Uterus (tissue), 4 donors: ENCODE results near the gene RNU6-8. TPM values are rescaled to one million over a fixed set of nuclear protein-coding genes. Genes with fewer than 3 reads are reported as not detected.

ENCODE experiments used
- DNase-seq, 2 donors: peaks; one replicate each; pipeline ENCODE4 v3.0.0-alpha.2; 2019 to 2020
- H3K27ac ChIP-seq, 2 donors: fragments of 200-600 bp; sonication (generic); 1 replicate in 1 of 2; 2 replicates in 1 of 2; pipeline ENCODE4 v1.5.1; 2016 to 2018
- H3K27me3 ChIP-seq, 2 donors: fragments of 200-600 bp; sonication (generic); one replicate each; pipeline ENCODE4 v1.5.1; 2018 to 2019; ENCODE audit warnings: control low read depth in 1 of 2
- H3K36me3 ChIP-seq, 2 donors: fragments of 200-600 bp; sonication (generic); one replicate each; pipeline ENCODE4 v1.5.1; 2019; ENCODE audit warnings: control low read depth in 1 of 2
- H3K4me1 ChIP-seq, 2 donors: fragments of 200-600 bp; sonication (generic); one replicate each; pipeline ENCODE4 v1.5.1; 2018 to 2019; ENCODE audit warnings: control low read depth in 1 of 2
- H3K4me3 ChIP-seq, 2 donors: fragments of 200-600 bp; sonication (generic); 1 replicate in 1 of 2; 2 replicates in 1 of 2; pipeline ENCODE4 v1.5.1; 2018 to 2019; ENCODE audit warnings: mild to moderate bottlenecking in 1 of 2
- H3K9me3 ChIP-seq, 2 donors: fragments of 200-600 bp; sonication (generic); one replicate each; pipeline ENCODE4 v1.5.1; 2019; ENCODE audit warnings: control low read depth in 1 of 2
- CTCF ChIP-seq, 4 experiments: fragments of 200-600 bp in 2 of 4; fragments of 450-650 bp in 2 of 4; sonication (generic) in 2 of 4; IDR thresholded peaks; one replicate each; pipeline ENCODE4 v1.5.1; 2016 to 2019; ENCODE audit warnings: antibody characterized with exemption in 4 of 4, mild to moderate bottlenecking in 2 of 4, moderate library complexity in 1 of 4
- POLR2A ChIP-seq, 2 donors: fragments of 450-650 bp; IDR thresholded peaks; one replicate each; pipeline ENCODE4 v1.6.1; 2016; ENCODE audit warnings: antibody characterized with exemption in 2 of 2, mild to moderate bottlenecking in 1 of 2, moderate library complexity in 1 of 2
- intact Hi-C: fragments of 100-400 bp; cut with DNase I; formaldehyde crosslinking; loops from one replicate; pipeline ENCODE4 v1.15.1; 2023; ENCODE audit warnings: low total_unique reads
- total RNA-seq, 4 donors: library from RNA; depleted of rRNA in 3 of 4; stranded (reverse); fragments of >200 nt in 3 of 4; gene quantifications; one replicate each; pipeline versions ENCODE4 v1.1.0 to v1.2.4, GENCODE V29; 2014 to 2023
- donor health status: DM: yes; HTN: yes; CAD: no.

Gene RNU6-8
- total RNA-seq, 4 donors from 2014 or later = not detected

- peak; percentile 41 to 70 for DNase-seq
- peak in 1 of 2 donors; percentile 11 for TF ChIP-seq POLR2A (IDR thresholded peaks at IDR 0.05)
- peak in 2 of 4 experiments; percentile 40 to 41 for TF ChIP-seq CTCF (IDR thresholded peaks at IDR 0.05)
- Histone ChIP-seq H3K4me3 (no peak overlapping the region), H3K27ac (peak overlapping the region; percentile 60 to 65), H3K36me3 (no peaks in the 10 kb centered on the region), H3K27me3 (no peaks in the 10 kb centered on the region), H3K9me3 (no peaks in the 10 kb centered on the region), H3K4me1 (no peaks in the 10 kb centered on the region)
- intact Hi-C loops = no loop called here
Observed at GRCh38 chr14:32224737-32225377, 21.8 kb upstream of the RNU6-8 start.

- Histone ChIP-seq H3K4me1 (no peaks in the 10 kb centered on the region), H3K27ac (no peak overlapping the region), H3K27me3 (no peaks in the 10 kb centered on the region), H3K4me3 (no peak overlapping the region), H3K9me3 (no peaks in the 10 kb centered on the region), H3K36me3 (no peaks in the 10 kb centered on the region)
- intact Hi-C loops = no loop called here
- DNase-seq = no peak
- no peak for TF ChIP-seq CTCF (IDR thresholded peaks at IDR 0.05)
- no peak for TF ChIP-seq POLR2A (IDR thresholded peaks at IDR 0.05)
Observed at GRCh38 chr14:32217301-32217700, 14.2 kb upstream of the RNU6-8 start.

- Histone ChIP-seq H3K4me1 (no peaks in the 10 kb centered on the region), H3K27ac (no peak overlapping the region), H3K36me3 (no peaks in the 10 kb centered on the region), H3K4me3 (no peak overlapping the region), H3K27me3 (no peaks in the 10 kb centered on the region), H3K9me3 (no peaks in the 10 kb centered on the region)
- TF ChIP-seq CTCF (IDR thresholded peaks at IDR 0.05) (no peak), POLR2A (IDR thresholded peaks at IDR 0.05) (no peak)
- no peak for DNase-seq
- intact Hi-C loops = no loop called here
Observed at GRCh38 chr14:32212833-32213232, 9.8 kb upstream of the RNU6-8 start.

- intact Hi-C loops = no loop called here
Observed at GRCh38 chr14:32211068-32211404, 8.0 kb upstream of the RNU6-8 start.

GRCh38 chr14:32209471-32209870, 6.4 kb upstream of the RNU6-8 start:
- no peak for DNase-seq
- Histone ChIP-seq H3K4me3 (no peak overlapping the region), H3K27ac (no peak overlapping the region), H3K36me3 (no peaks in the 10 kb centered on the region), H3K27me3 (no peaks in the 10 kb centered on the region), H3K4me1 (no peaks in the 10 kb centered on the region), H3K9me3 (no peaks in the 10 kb centered on the region)
- intact Hi-C loops = no loop called here
- TF ChIP-seq POLR2A (IDR thresholded peaks at IDR 0.05) (no peak), CTCF (IDR thresholded peaks at IDR 0.05) (no peak)

More at GRCh38 chr14:32211068-32211404, 8.0 kb upstream of the RNU6-8 start:
- H3K9me3 ChIP-seq = no peaks in the 10 kb centered on the region
- H3K4me1 ChIP-seq = no peaks in the 10 kb centered on the region
- no peak for DNase-seq
- no peaks in the 10 kb centered on the region for H3K36me3 ChIP-seq
- TF ChIP-seq POLR2A (IDR thresholded peaks at IDR 0.05) = no peak
- TF ChIP-seq CTCF (IDR thresholded peaks at IDR 0.05) = no peak
- no peak overlapping the region for H3K4me3 ChIP-seq
- no peak overlapping the region for H3K27ac ChIP-seq
- H3K27me3 ChIP-seq = no peaks in the 10 kb centered on the region
